PC-9 (cell line): ENCODE measurements around the gene CDYL2. TPM values are rescaled to one million over a fixed set of nuclear protein-coding genes. Genes with fewer than 3 reads are reported as not detected.

Experiments
- BruUV-seq: library from RNA; stranded (reverse); fragments of 400-500 nt; replicated peaks from 2 replicates; lab custom pipeline; 2021; lab: Mats Ljungman, UMichigan
- CTCF ChIA-PET: fragments of 300-600 bp; sonication (Branson Sonifier 250); formaldehyde crosslinking; loops from one replicate; lab custom pipeline; 2022; ENCODE audit warnings: antibody characterized with exemption; lab: Charles Lee
- POLR2A ChIA-PET: fragments of 300-600 bp; sonication (Branson Sonifier 250); formaldehyde crosslinking; loops from one replicate; lab custom pipeline; 2022; ENCODE audit warnings: antibody characterized with exemption; ENCODE audit not compliant: unreplicated experiment; lab: Charles Lee
- DNase-seq, 2 experiments: peaks; one replicate each; pipeline versions ENCODE4 v3.0.0 to v3.0.0-alpha.2; 2015 to 2022; ENCODE audit warnings: mixed read lengths in 1 of 2
- H2AFZ ChIP-seq: fragments of 200-600 bp; sonication (generic); 2 replicates; pipeline ENCODE4 v1.8.1; 2017; ENCODE audit warnings: antibody characterized with exemption
- H3F3A ChIP-seq: fragments of 200-600 bp; sonication (generic); 2 replicates; pipeline ENCODE4 v1.8.1; 2017; ENCODE audit warnings: antibody characterized with exemption, mild to moderate bottlenecking, low read depth; ENCODE audit not compliant: insufficient read depth
- H3K27ac ChIP-seq: fragments of 200-600 bp; sonication (generic); 2 replicates; pipeline ENCODE4 v1.6.1; 2016; ENCODE audit warnings: mixed run types
- H3K27me3 ChIP-seq: fragments of 200-600 bp; sonication (generic); 2 replicates; pipeline ENCODE4 v1.6.1; 2016; ENCODE audit warnings: low read depth, mixed run types; ENCODE audit not compliant: insufficient read depth
- H3K36me3 ChIP-seq: fragments of 200-600 bp; sonication (generic); 2 replicates; pipeline ENCODE4 v1.6.1; 2016; ENCODE audit warnings: low read depth, mixed run types
- H3K4me1 ChIP-seq: fragments of 200-600 bp; sonication (generic); replicated peaks from 2 replicates; pipeline ENCODE4 v1.6.1; 2016; ENCODE audit warnings: mixed run types; ENCODE audit not compliant: insufficient read depth
- H3K4me2 ChIP-seq: fragments of 200-600 bp; sonication (generic); 2 replicates; pipeline ENCODE4 v1.6.1; 2017; ENCODE audit warnings: mixed run types
- H3K4me3 ChIP-seq: fragments of 200-600 bp; sonication (generic); 2 replicates; pipeline ENCODE4 v1.6.1; 2016; ENCODE audit warnings: mixed run types
- H3K79me2 ChIP-seq: fragments of 200-600 bp; sonication (generic); 2 replicates; pipeline ENCODE4 v1.6.1; 2017; ENCODE audit warnings: low read depth, mixed run types
- H3K9me2 ChIP-seq: fragments of 200-600 bp; sonication (generic); 2 replicates; pipeline ENCODE4 v1.8.1; 2017; ENCODE audit warnings: mild to moderate bottlenecking; ENCODE audit not compliant: insufficient read depth
- H3K9me3 ChIP-seq: fragments of 200-600 bp; sonication (generic); 2 replicates; pipeline ENCODE4 v1.8.1; 2016; ENCODE audit warnings: low read depth; ENCODE audit not compliant: insufficient read depth
- H4K20me1 ChIP-seq: fragments of 200-600 bp; sonication (generic); 2 replicates; pipeline ENCODE4 v1.8.1; 2017; ENCODE audit not compliant: insufficient read depth
- EZH2 ChIP-seq: fragments of 200-600 bp; sonication (generic); IDR thresholded peaks from 2 replicates; pipeline ENCODE4 v1.8.0; 2017; ENCODE audit warnings: antibody characterized with exemption, low read depth
- intact Hi-C: fragments of 100-400 bp; cut with micrococcal nuclease; formaldehyde crosslinking; loops from one replicate; pipeline ENCODE4 v1.10.0; 2022; ENCODE audit not compliant: unreplicated experiment
- total RNA-seq: library from RNA; stranded (reverse); gene quantifications from 2 replicates; pipeline ENCODE4 v1.2.3, GENCODE V29; 2021
- TF ChIP-seq, protein P1 (sequence below): fragments of 200-600 bp; sonication (generic); conservative IDR thresholded peaks from 2 replicates; pipeline ENCODE4 v1.6.1; 2017; ENCODE audit warnings: mixed run types, antibody characterized with exemption, mild to moderate bottlenecking, moderate library complexity

The CDYL2 gene
- total RNA-seq, 1 experiment from 2014 or later: 3.3 TPM

DNA sequence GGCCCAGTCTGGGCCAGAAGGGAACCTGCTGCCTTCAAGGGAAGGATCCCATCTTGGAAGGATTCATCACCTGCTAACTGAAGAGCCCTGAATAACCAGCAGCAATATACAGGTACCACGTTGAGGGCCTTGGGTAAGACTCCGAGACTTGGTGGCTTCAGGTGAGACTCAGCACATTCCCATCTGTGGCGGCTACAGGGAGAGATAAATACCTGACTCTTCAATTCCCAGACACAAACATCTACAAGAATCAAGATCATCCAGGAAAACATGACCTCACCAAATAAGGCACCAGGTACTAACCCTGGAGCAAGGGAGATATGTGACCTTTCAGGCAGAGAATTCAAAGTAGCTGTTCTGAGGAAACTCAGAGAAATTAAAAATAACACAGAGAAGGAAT, 164.1 kb downstream of the CDYL2 start:
- ChIA-PET CTCF (no interaction called here), POLR2A (no interaction called here)
- no peak for DNase-seq
- no TSS peak for BruUV-seq
- H3K9me2 ChIP-seq: no peaks in the 10 kb centered on the region
- intact Hi-C loops: no loop called here
- H4K20me1 ChIP-seq: no peaks in the 10 kb centered on the region
- no peak overlapping the region for H3K4me3 ChIP-seq
- H3K9me3 ChIP-seq: no peaks in the 10 kb centered on the region; the same call in 1 of the 2 replicates
- H3K27ac ChIP-seq: no peak overlapping the region
- H3F3A ChIP-seq: no peaks in the 10 kb centered on the region
- no peaks in the 10 kb centered on the region for H3K36me3 ChIP-seq
- TF ChIP-seq, protein P1, sequence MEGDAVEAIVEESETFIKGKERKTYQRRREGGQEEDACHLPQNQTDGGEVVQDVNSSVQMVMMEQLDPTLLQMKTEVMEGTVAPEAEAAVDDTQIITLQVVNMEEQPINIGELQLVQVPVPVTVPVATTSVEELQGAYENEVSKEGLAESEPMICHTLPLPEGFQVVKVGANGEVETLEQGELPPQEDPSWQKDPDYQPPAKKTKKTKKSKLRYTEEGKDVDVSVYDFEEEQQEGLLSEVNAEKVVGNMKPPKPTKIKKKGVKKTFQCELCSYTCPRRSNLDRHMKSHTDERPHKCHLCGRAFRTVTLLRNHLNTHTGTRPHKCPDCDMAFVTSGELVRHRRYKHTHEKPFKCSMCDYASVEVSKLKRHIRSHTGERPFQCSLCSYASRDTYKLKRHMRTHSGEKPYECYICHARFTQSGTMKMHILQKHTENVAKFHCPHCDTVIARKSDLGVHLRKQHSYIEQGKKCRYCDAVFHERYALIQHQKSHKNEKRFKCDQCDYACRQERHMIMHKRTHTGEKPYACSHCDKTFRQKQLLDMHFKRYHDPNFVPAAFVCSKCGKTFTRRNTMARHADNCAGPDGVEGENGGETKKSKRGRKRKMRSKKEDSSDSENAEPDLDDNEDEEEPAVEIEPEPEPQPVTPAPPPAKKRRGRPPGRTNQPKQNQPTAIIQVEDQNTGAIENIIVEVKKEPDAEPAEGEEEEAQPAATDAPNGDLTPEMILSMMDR: no peak
- TF ChIP-seq EZH2: no peak
- H2AFZ ChIP-seq: no peak overlapping the region
- H3K4me2 ChIP-seq: no peak overlapping the region
- no peaks in the 10 kb centered on the region for H3K4me1 ChIP-seq
- H3K27me3 ChIP-seq: no peaks in the 10 kb centered on the region
- H3K79me2 ChIP-seq: no peaks in the 10 kb centered on the region

DNA sequence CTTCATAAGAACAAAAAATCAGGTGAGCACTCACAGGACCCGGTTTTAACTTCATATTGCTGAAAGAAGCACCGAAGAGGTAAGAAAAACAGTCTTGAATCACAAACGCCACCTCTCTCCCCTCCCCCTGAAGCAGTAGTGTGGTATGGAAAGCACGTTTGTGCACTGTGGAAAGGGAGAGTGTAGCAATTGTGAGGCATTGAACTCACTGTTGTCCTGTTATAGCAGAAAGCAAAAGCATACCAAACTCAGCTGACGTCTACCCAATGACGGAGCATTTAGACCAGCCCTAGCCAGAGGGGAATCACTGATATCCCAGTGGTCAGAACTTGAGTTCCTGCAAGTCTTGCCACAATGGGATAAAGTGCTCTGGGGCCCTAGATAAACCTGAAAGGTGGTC, 164.8 kb downstream of the CDYL2 start:
- Histone ChIP-seq H3K27me3 (no peaks in the 10 kb centered on the region), H3F3A (no peaks in the 10 kb centered on the region), H3K9me3 (no peaks in the 10 kb centered on the region; the same call in 1 of the 2 replicates), H3K36me3 (no peaks in the 10 kb centered on the region), H3K27ac (no peak overlapping the region), H2AFZ (no peak overlapping the region), H4K20me1 (no peaks in the 10 kb centered on the region), H3K4me3 (no peak overlapping the region), H3K4me2 (no peak overlapping the region), H3K9me2 (no peaks in the 10 kb centered on the region), H3K4me1 (no peaks in the 10 kb centered on the region), H3K79me2 (no peaks in the 10 kb centered on the region)
- intact Hi-C loops: no loop called here
- BruUV-seq: no TSS peak
- ChIA-PET POLR2A (no interaction called here), CTCF (no interaction called here)
- no peak for TF ChIP-seq EZH2
- TF ChIP-seq, protein P1: no peak
- DNase-seq: no peak

DNA sequence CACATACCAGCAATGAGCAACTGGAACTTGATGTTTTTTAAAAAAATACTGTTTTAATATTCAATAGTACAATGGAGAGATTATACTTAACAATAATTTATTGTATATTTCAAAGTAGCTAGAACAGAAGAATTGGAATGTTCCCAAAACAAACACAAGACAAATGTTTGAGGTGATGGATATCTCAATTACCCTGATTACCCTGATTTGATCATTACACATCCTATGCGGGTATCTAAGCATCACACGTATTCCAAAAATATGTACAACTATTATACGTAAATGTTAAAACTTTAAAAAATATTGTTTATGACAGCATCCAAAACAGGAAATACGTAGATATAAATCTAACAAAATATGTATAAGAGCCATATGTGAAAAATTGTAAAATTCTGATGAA, 166.8 kb downstream of the CDYL2 start:
- no peak overlapping the region for H3K27ac ChIP-seq
- no peaks in the 10 kb centered on the region for H3K9me2 ChIP-seq
- ChIA-PET CTCF (no interaction called here), POLR2A (no interaction called here)
- no peak overlapping the region for H3K4me2 ChIP-seq
- H3K27me3 ChIP-seq: no peaks in the 10 kb centered on the region
- no peaks in the 10 kb centered on the region for H3K4me1 ChIP-seq
- TF ChIP-seq, protein P1: no peak
- no peak overlapping the region for H2AFZ ChIP-seq
- no peaks in the 10 kb centered on the region for H3K79me2 ChIP-seq
- H4K20me1 ChIP-seq: no peaks in the 10 kb centered on the region
- H3F3A ChIP-seq: no peaks in the 10 kb centered on the region
- H3K4me3 ChIP-seq: no peak overlapping the region
- DNase-seq: no peak
- no peaks in the 10 kb centered on the region; the same call in 1 of the 2 replicates for H3K9me3 ChIP-seq
- no TSS peak for BruUV-seq
- H3K36me3 ChIP-seq: no peaks in the 10 kb centered on the region
- intact Hi-C loops: no loop called here
